Activated CD4-positive, alpha-beta T cell treated with anti-CD3 and anti-CD28 coated beads for 1 hour (primary cell): Measurements from ENCODE around the gene FBXO31.
A peak's percentile ranks its signal among the peaks of the same experiment; 100 is the strongest.

Experiments
- DNase-seq: peaks from one replicate; pipeline ENCODE4 v3.0.0-alpha.2; 2020

Gene FBXO31, protein sequence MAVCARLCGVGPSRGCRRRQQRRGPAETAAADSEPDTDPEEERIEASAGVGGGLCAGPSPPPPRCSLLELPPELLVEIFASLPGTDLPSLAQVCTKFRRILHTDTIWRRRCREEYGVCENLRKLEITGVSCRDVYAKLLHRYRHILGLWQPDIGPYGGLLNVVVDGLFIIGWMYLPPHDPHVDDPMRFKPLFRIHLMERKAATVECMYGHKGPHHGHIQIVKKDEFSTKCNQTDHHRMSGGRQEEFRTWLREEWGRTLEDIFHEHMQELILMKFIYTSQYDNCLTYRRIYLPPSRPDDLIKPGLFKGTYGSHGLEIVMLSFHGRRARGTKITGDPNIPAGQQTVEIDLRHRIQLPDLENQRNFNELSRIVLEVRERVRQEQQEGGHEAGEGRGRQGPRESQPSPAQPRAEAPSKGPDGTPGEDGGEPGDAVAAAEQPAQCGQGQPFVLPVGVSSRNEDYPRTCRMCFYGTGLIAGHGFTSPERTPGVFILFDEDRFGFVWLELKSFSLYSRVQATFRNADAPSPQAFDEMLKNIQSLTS

DNA sequence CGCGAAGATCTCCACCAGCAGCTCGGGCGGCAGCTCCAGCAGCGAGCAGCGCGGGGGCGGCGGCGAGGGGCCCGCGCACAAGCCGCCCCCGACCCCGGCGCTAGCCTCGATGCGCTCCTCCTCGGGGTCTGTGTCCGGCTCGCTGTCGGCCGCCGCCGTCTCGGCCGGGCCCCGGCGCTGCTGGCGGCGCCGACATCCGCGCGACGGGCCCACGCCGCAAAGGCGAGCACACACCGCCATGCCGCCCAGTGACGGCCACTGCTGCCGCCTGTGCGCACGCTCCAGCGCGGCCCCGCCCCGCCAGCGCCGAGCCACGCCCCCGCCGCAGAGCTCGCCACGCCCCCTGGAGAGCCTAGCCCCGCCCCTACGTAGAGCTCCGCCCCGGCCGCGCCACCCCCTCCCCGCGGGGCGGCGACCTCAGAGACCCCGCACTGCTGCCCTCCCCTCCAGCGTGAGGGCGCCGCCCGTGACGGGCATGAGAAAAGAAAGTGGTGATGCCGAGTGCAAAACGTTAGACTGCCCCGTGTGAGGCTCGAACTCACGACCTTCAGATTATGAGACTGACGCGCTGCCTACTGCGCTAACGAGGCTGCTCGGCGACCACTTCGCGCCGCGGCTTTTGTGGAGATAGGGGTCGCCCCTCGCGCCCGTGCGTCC, at the start of gene FBXO31:
Gene FBXO31 (minus strand): TSS at position 272 of the 657 bp plus-strand sequence. CDS start 32 bp downstream, at position 240.
- DNase-seq: peak; percentile 86

DNA sequence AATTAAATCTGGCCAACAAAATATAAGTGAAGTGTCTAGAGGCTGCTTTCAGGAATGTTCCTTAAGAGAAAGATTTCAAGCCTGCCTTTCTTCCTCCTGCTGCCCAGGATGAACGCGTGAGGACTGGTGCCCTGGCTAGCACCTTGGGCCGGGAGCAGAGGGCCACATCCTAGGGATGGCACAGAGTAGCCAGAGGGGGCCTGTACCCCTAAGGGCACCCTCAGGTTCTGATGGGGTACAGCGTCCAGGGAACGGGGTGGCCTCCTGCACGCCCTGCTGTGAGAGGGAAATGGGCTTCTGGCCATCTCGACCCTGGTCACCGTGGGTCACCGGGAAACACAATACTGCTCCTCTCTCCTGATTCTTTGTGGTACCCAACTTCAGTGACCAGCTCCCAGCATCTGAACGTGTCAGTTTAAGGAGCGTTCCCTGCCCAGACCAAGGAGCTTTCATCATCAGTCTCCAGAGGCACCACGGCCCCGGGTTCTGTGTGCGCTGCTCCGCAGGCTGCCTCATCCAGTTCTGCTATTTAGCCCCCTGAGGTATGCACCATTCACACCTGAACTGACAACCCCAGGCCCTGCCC, 48.8 kb upstream of the FBXO31 start:
- DNase-seq: no peak

DNA sequence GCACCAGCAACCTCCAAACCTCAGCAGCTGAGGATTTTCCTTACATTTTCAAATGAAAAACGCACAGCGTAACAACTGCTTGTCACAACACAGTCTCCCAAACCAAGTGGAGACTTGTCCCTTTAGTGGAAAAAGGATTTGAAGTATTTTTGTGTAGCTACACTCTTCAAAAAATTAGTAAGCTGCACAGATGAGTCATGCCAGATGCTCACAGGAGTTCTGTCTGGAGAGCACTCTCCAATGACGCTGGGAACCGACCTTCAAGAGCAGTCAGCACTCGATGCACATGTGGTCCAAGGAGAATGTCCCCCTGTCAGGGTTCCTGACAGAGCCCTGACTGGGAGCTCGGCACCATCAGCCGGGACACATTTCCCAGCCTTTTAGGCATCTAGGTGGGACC, 48.4 kb upstream of the FBXO31 start:
- DNase-seq: no peak

DNA sequence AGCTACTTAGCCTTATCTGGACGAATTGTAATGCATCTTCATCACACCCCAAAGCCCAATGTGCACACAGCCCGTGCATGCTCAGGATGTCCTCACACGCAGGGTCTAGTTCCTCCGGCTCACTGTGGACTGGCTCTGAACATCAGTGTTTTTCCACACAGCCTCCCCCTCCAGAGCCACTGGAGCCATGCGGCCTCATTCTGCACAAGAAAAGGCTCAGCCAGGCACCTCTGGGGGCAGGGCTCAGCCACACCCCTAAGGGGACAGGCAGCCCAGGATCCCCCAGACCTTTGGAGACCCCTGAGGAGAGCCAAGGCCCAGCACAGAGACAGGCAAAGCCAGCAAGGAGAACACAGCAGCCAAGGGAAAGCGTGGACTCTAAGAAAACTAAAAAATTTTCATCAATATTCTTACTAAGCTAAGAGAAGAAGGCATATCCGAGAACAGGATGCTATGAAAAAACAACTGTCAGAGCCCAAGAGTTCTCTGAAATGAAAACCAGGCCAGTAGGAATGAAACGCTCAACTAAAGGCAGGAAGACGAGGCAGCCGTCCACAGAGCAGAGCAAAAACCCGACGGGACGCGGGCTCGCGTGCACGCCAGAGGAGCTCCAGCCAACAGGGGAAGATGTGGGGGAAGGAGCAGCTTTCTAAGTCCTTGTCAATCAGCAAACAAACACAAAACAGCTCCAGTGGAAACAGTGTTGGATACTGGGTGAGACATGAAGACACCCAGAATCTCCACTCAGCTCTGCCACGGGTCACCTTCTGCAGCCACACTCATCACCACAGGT, 43.0 kb upstream of the FBXO31 start:
- no peak for DNase-seq

DNA sequence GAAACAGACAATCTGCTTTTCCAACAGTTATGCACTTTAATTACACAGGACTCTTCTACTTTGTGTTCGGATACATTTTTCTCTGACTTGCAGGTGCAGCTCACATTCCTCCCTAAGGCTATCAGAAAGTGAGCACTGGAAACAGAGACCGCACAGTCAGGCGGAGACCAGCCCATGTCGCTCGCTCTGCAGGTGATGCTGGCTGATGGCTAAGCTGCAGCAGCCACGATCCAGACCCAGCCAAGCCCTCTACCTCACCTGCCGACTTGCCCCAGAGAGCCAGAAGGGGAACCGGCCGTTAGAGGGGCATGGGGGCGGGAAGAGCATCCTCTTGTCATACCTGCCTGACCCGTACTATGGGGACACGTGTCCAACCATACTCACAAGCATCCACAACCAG, 42.4 kb upstream of the FBXO31 start:
- no peak for DNase-seq

DNA sequence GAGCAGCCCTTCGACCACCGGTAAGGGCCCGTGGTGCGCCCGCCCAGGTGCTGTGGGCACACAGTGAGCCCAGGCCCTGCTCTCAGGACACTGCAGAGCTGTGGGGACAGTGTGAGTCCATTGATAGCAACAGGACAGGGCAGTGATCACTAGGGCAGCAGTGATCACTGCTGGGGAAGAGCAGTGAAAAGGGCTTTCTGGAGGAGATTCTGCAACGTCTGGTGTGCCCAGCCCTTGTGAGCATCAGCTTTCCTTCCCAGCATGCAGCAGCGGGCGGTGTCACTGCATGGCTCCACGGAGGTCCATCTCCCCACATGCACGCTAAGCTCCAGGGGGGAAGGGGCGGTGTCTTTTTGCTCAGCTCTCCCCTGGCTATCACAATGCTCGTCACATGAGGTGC, 40.7 kb upstream of the FBXO31 start:
- DNase-seq: no peak

DNA sequence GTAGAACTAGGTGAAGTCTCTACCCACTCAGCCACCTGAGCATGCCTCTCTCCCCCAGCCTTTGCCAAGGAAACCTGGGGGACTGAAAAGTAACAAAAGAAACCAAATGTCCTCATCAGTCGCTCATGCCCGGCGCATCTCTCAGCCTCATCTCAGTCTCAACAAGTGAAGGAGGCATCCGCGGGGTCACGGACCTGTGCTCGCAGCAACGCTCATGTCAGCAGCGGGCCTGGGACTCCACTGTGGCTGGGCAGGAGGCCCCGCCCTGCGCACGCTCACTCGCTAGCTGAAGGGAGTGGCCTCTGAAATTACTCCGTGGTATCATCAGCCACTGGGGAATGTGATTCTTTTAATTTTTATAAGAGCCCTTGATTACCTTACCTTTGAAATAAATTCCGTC, 39.9 kb upstream of the FBXO31 start:
- DNase-seq: no peak

DNA sequence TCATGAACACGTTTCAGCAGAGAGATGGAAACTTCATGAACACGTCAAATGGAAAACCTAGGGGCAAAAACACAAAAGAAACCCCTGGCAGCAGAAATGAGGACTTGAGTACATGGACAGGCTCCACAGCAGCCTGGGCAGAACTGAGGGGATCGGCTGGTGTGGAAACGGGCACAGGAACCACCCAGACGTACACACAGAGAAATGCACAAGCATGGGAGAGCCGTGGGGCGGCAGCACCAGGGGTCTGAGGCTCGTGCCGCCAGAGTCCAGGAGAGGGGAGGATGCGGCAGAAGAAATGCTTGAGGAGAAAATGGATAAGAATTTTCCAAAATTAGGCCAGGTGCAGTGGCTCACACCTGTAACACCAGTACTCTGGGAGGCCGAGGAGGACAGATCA, 38.5 kb upstream of the FBXO31 start:
- DNase-seq: no peak

DNA sequence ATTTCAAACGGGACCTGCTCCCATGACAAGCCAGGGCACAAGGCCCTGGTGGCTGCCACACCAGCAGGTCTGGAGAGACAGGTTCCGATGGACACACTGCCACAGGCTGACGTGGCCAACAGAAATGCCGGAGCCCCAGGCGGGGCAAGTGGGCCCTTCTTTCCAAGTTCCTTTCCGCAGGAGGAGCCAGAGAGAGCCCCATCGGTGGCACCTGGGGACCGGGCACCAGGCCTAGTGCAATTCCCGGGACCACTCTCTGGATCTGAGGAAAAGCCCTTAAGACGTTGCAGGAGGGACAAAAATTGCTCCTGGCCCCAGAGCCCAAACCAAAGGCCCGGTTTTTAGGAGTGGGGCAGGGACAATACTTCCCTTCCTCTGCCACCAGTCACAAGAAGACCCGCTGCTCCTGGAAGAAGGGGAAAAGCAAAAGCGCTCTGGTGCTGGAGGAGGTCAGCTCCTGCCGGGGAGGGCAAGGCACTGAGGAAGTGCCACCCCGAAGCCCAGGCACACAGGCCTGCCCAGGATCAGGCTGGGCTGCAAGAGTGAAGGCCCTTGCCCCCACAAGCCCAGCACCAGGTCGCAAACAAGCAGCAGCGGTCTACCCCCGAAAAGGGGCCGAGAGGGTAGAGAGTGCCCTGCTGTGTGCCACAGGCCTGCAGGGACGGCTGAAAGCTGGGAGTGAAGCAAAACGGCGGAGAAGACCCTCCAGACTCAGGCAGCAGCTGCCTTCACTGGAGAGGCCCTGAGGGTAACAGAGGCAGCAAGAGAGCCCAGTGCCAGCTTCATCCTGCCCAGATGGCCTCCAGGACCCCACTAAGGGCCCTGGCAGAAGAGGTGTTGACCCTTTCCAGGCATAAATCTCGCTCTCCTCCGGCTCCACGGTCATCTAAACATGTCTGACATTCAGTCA, 37.7 kb upstream of the FBXO31 start:
- no peak for DNase-seq

DNA sequence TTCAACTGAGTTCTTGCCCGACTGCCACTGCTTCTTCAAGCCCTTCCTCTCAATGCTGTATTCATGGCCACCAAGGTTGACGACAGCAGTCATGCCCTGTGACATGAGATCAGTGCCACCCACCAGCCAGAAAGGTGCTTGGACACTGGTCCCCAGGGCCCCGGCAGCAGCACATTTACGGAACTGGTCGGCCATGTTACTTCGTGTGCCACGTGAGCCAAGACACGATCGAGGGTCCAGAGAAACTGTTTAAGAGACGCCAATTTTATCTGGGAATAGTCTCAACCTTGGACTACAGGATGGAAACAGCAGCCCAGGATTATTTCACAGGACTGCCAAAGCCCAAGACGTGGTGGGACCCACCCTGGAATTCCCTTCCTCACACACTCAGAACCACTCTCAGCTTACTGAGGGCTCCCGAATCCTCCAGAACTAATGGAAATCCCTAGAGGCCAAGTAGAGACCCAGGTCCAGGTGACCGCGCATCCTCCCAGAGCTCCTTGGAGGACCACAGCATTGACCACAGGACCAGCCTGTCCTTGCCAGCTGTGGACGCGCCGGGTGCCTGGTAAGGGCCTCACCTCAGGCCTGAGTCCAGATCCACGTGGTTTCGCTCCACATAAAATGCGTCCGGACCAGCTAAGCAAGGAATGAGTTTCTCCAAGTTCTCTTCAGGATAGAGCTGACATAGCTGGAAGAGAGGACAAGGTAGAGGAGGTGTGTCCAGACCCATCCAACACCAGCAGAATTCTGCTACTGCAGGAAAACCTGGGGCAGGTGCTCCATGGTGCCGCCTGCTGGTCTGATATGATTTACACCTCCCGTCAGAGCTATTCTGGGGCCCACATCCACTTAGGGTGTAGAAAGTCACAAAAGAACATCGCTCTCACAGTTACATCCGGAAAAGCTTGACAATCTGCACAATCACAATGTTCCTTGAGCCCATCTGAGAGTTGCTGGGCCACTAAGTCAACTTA, 36.7 kb upstream of the FBXO31 start:
- DNase-seq: no peak

DNA sequence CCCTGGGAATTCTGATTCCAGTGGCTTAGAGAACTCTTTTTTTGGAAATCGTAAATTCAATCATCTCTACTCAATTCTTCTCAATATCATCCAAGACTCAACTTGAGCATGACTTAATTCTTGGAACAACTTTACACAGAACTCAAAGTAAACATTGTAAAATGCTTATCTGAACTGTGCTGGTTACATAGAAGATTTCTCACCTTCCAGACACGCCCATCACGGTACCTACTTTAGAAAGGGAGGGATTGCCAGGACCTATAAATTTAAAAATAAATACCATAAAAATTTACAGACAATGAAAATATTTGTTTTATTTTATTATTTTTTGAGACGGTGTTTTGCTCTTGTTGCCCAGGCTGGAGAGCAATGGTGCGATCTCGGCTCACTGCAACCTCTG, 35.1 kb upstream of the FBXO31 start:
- DNase-seq: no peak

DNA sequence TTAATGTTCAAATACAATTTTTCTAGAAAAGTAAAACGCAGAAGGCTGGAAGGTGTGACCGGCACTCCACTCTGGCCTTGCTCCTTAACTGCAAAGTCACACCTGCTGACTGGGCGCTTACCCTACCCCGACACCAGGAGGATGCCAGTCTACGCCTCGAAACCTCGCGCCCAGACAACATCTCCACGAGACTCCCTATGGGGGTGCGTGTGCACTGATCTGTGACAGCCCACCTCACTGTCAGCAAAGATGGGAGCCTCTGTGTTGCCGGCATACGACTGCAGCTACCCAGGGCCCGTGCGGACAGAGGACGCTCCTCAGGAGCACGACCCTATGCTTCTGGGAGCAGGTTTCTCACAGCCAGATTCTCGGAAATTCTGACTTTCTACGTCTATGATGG, 34.6 kb upstream of the FBXO31 start:
- no peak for DNase-seq

DNA sequence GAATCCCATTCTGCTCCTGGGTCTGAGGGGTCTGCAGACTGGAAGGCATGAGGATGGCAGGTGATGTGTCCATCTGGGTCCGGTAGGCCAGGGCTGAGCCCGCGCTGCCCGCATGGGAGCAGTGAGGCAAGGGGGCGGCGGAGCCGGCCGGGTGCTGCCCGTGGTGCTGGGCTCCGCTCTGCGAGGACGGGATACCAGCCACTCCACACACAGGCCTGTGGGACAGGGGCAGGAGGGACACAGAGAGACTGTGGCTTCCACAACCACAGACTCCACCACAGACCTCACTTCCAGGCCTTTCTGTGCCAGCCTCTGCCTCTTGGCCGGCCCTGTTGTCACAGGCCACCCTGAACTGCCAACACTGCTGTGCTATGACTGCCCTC, 33.9 kb upstream of the FBXO31 start:
- DNase-seq: no peak

DNA sequence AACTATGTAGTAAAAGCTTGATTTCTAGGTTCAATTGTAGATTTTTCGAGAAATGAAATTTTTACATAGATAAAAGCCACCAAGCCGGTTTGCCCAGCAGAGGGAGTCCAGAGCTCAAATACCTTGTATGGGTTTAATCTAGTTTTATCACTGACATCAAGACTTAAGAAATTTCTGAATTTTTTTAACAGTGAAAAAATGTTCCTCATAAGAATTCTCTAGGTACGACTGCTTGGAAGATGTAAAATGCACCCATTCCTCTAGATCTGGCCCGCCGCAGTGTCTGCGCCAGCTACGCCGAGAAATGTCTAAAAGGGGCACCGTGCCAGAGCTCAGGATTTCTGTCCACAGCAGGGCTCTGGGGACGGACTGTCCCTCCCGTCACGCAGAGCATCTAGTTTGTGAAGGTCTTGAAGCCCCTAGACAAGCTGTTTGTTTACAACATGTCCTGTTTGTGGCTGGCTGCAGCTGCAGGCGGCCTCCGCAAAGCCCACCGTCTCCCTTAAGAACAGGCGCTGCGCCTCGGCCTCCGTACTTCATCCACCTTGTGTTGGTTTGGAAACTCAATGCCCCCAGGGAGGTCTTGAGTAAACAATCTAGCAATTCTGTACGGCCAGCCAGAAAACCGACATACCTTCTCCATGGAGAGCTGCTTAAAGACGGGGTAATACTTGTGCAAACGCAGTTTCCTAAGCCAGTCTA, 33.4 kb upstream of the FBXO31 start:
- DNase-seq: no peak

DNA sequence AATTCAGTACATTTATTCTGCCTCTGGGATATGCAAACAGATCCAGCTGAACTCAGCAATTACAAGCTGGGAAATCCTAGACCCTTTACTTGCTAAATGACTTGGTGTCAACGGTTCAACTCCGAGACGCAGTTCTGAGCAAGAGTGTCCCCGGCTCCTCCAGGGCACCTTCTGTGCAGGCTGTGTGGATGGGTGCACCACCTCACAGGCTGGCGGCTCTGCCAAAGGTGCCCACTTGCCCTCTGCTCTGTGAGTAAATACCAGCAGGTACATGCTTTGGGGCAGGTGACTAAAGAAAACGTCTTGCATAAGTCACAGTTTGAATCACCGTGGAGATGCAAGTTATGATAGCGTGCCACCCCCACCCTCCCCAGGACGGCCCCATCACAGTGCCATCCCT, 31.9 kb upstream of the FBXO31 start:
- no peak for DNase-seq

DNA sequence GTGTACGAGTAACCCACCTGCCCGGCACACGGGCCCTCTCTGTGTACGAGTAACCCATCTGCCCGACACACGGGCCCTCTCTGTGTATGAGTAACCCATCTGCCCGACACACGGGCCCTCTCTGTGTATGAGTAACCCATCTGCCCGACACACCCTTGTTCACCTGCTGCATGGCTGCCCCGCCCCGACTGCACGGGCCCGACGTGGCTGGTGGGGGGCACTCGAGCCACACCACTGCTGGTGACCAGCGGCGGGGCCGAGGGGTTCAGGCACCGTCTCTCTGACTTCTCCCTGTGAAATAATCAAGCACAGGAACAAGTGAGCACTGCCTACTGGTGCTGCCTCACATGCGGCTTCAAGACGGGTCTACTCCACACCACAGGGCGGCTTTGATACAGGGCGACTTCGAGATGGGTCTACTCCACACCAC, 30.7 kb upstream of the FBXO31 start:
- DNase-seq: no peak

DNA sequence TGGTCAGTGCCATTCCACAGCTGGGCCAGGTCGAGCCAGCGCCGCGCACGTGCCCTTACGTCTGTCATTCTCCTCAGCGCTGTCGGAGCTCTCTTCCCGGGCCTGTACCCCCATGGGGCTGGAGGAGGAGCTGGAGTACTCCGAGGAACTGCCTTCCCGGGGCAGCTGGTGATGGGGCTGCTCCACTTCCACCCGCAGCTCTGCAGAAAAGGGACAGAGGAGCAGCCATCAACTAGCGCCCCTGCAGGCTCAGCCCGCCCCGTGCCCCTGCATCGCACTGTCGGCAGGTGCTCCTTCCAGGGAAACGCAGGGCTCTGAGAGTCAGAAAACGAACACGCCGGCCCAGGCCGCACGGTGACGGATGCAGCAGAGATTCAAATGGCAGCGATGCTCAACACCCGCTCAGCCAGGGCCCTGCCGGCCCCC, 29.4 kb upstream of the FBXO31 start:
- DNase-seq: no peak

DNA sequence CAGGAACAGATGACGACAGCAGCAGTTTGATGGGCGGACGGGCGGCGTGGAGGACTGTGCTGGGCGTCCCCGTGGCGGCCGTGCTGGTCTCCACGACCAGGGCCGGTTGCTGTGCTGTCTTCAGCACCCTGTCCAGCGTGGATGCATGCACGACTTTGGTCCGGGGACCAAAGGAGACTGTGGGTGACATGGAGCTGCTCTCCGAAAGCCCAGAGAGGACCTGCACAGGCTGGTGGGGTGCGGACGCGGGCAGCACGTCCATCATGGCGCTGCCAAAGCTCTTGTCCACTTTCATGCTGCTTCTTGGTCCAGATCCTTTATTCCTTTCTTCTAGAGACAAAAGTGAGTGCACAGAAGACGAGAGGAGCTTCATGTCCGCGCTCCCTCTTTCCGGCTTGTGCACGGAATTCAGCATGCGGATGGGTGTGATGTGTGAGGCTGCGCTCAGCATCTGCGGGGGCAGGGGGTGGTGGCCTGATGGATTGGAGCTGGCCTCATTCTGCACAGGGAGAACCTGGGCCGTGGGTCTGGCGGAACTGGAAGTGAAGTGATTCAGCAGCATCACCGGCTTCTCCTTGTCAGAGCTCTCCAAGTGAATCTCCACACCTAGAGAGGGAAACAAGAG, 28.9 kb upstream of the FBXO31 start:
- DNase-seq: no peak
